Thyroid gland (tissue), 4 donors: ENCODE data around the gene CACHD1.

Source experiments
- CTCF ChIP-seq, 6 experiments: fragments of 200-600 bp in 3 of 6; fragments of 450-650 bp in 3 of 6; sonication (generic) in 3 of 6; IDR thresholded peaks; one replicate each; pipeline ENCODE4 v1.5.1; 2016 to 2019; ENCODE audit warnings: antibody characterized with exemption in 6 of 6, mild to moderate bottlenecking in 2 of 6, inconsistent platforms in 1 of 6, moderate library complexity in 1 of 6
- POLR2A ChIP-seq, 2 donors: fragments of 450-650 bp; IDR thresholded peaks; one replicate each; pipeline ENCODE4 v1.6.1; 2017; ENCODE audit warnings: antibody characterized with exemption in 2 of 2, mild to moderate bottlenecking in 2 of 2, moderate library complexity in 1 of 2

DNA sequence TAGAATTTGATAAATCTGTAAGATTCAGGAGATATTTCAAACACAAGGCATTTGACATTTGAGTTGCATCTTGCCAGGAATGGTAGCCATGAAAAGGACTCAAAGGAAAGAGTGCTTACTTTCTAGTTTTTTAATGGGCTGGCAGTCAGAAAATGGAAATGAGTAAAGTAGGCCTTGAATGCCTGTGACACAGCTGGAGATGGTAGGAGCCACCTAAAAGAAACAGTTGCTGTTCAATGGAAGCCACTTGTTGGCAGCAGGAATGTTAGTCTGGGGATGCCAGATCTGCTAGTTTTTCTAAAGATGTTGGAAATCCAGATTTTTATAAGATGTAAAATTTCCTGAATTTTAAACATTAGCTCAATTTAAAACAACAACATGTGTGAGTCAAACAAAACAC lies 43.6 kb downstream of the CACHD1 start:
- TF ChIP-seq CTCF (IDR thresholded peaks at IDR 0.05) (no peak), POLR2A (IDR thresholded peaks at IDR 0.05) (no peak)
